Bronchus fibroblast of lung (primary cell): ENCODE data around the gene TECTB. TPM values are rescaled to one million over a fixed set of nuclear protein-coding genes. Genes with fewer than 3 reads are reported as not detected.

Experiments
- total RNA-seq: library from RNA; depleted of rRNA; stranded (reverse); fragments of >200 nt; gene quantifications from 2 replicates; pipeline ENCODE4 v1.2.3, GENCODE V29; 2015

The TECTB gene
- not detected in 2 replicates for total RNA-seq

GRCh38 chr10:112283100-112283499 is at the start of gene TECTB:
Gene TECTB (plus strand): TSS chr10:112283400. CDS start chr10:112283735, 335 bp downstream.

Other genes starting within 250 kb of the TECTB start
- 5.8 and 6.6 TPM in 2 replicates for gene GPAM, start 99.6 kb upstream of the TECTB start, total RNA-seq
- 0.30 and 0.84 TPM in 2 replicates for gene ACSL5, start 90.7 kb downstream of the TECTB start, total RNA-seq
- gene ZDHHC6, start 163.5 kb downstream of the TECTB start, total RNA-seq: 13.7 and 18.7 TPM in 2 replicates
- 18.3 and 21.9 TPM in 2 replicates for gene VTI1A, start 163.8 kb downstream of the TECTB start, total RNA-seq